Astrocyte (in vitro differentiated cells and primary cell): ENCODE results near the gene PDGFRB.

Source experiments
- EZH2 ChIP-seq: IDR thresholded peaks from 2 replicates; pipeline ENCODE4 v1.6.1; 2012; ENCODE audit warnings: mild to moderate bottlenecking, low read length, inconsistent platforms; ENCODE audit not compliant: insufficient read depth
- TF ChIP-seq, protein P1 (sequence below): IDR thresholded peaks from 2 replicates; pipeline ENCODE4 v1.5.1; 2011; ENCODE audit warnings: low read depth, mild to moderate bottlenecking, inconsistent platforms, low read length, moderate library complexity; ENCODE audit not compliant: insufficient read depth

DNA sequence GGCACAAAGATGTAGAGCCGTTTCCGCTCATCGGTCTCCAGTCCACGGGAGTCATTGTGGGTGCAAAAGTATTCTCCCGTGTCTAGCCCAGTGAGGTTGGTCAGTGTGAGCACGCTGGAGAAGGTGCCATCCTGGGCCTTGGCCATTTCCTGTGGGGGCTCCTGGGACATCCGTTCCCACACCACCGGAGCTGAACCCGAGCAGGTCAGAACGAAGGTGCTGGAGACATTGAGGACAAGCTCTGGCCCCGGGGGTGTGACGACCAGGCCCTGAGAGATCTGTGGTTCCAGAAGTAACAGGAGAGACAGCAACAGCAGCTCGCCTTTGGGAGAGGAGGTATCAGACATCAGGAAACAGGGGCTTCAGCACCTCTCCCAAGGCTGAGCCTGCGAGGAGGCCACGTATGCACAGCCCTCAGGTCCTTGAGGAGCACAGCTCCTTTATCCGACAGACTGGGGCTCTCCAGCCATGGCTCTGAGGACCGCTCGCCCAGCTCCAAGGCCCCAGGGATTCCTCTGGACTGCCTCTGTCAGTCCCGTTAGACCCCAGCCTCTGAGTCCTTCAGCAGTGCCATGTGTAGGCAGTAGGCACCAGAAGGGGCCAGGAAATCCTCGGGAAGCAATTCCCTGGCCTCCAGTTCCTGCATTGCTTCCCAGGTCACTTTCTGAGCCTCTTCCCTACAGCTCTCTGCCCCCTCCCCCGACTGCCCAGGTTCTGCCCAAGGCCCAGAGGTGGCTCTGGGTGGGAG, 19.9 kb downstream of the PDGFRB start:
- TF ChIP-seq, protein P1, sequence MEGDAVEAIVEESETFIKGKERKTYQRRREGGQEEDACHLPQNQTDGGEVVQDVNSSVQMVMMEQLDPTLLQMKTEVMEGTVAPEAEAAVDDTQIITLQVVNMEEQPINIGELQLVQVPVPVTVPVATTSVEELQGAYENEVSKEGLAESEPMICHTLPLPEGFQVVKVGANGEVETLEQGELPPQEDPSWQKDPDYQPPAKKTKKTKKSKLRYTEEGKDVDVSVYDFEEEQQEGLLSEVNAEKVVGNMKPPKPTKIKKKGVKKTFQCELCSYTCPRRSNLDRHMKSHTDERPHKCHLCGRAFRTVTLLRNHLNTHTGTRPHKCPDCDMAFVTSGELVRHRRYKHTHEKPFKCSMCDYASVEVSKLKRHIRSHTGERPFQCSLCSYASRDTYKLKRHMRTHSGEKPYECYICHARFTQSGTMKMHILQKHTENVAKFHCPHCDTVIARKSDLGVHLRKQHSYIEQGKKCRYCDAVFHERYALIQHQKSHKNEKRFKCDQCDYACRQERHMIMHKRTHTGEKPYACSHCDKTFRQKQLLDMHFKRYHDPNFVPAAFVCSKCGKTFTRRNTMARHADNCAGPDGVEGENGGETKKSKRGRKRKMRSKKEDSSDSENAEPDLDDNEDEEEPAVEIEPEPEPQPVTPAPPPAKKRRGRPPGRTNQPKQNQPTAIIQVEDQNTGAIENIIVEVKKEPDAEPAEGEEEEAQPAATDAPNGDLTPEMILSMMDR: no peak
- no peak for TF ChIP-seq EZH2
